Endothelial cell (in vitro differentiated cells): ENCODE results near the gene PDE1C. TPM values are rescaled to one million over a fixed set of nuclear protein-coding genes. Genes with fewer than 3 reads are reported as not detected.

Source experiments
- DNase-seq: peaks from one replicate; pipeline ENCODE4 v3.0.0; 2021; ENCODE audit warnings: low spot score
- H3K27ac Mint-ChIP-seq: one replicate; pipeline ENCODE4 v1.8.0; 2021; ENCODE audit warnings: mixed read lengths, inconsistent platforms; ENCODE audit not compliant: unreplicated experiment
- H3K27me3 Mint-ChIP-seq: one replicate; pipeline ENCODE4 v1.8.0; 2021; ENCODE audit warnings: mild to moderate bottlenecking, moderate library complexity, mixed read lengths, inconsistent platforms; ENCODE audit not compliant: unreplicated experiment
- H3K36me3 Mint-ChIP-seq: one replicate; pipeline ENCODE4 v1.8.0; 2021; ENCODE audit warnings: mild to moderate bottlenecking, low read depth, mixed read lengths, inconsistent platforms; ENCODE audit not compliant: unreplicated experiment
- H3K4me1 Mint-ChIP-seq: one replicate; pipeline ENCODE4 v1.8.0; 2021; ENCODE audit warnings: mild to moderate bottlenecking, mixed read lengths, inconsistent platforms; ENCODE audit not compliant: unreplicated experiment
- H3K4me3 Mint-ChIP-seq: one replicate; pipeline ENCODE4 v1.8.0; 2021; ENCODE audit warnings: mild to moderate bottlenecking, mixed read lengths, inconsistent platforms; ENCODE audit not compliant: unreplicated experiment
- H3K9me3 Mint-ChIP-seq: one replicate; pipeline ENCODE4 v1.8.0; 2021; ENCODE audit warnings: mixed read lengths, inconsistent platforms; ENCODE audit not compliant: unreplicated experiment
- CTCF ChIP-seq: fragments of 200-600 bp; sonication (generic); IDR thresholded peaks from one replicate; pipeline ENCODE4 v1.5.0; 2021; ENCODE audit warnings: antibody characterized with exemption; ENCODE audit not compliant: unreplicated experiment
- total RNA-seq: library from RNA; stranded (reverse); fragmentation: NEBNext Ultra II Directional; extraction: Animal tissue kit (Norgen Biotek cat#: 25700); gene quantifications from one replicate; pipeline ENCODE4 v1.2.1, GENCODE V29; 2021; ENCODE audit not compliant: unreplicated experiment

PDE1C gene
- total RNA-seq, 1 donor from 2014 or later: 2.9 TPM

GRCh38 chr7:31962246-31962645 is 108.0 kb downstream of the PDE1C start:
- H3K9me3 Mint-ChIP-seq: no peaks in the 10 kb centered on the region
- no peaks in the 10 kb centered on the region for H3K27me3 Mint-ChIP-seq
- TF ChIP-seq CTCF: no peak
- H3K4me3 Mint-ChIP-seq: no peak overlapping the region
- H3K36me3 Mint-ChIP-seq: peaks cover 12% of the 10 kb centered on the region
- no peak overlapping the region for H3K27ac Mint-ChIP-seq
- no peak for DNase-seq
- H3K4me1 Mint-ChIP-seq: no peaks in the 10 kb centered on the region

- H3K9me3 Mint-ChIP-seq: no peaks in the 10 kb centered on the region
- H3K27me3 Mint-ChIP-seq: peaks cover 2% of the 10 kb centered on the region
- no peaks in the 10 kb centered on the region for H3K36me3 Mint-ChIP-seq
- H3K4me1 Mint-ChIP-seq: no peaks in the 10 kb centered on the region
- TF ChIP-seq CTCF: no peak
- no peak overlapping the region for H3K4me3 Mint-ChIP-seq
- no peak overlapping the region for H3K27ac Mint-ChIP-seq
- DNase-seq: no peak
These were observed 112.0 kb downstream of the PDE1C start for GRCh38 chr7:31958226-31958625.

- H3K36me3 Mint-ChIP-seq: no peaks in the 10 kb centered on the region
- peaks cover 2% of the 10 kb centered on the region for H3K27me3 Mint-ChIP-seq
- H3K9me3 Mint-ChIP-seq: no peaks in the 10 kb centered on the region
- no peak for DNase-seq
- H3K4me3 Mint-ChIP-seq: no peak overlapping the region
- TF ChIP-seq CTCF: no peak
- H3K4me1 Mint-ChIP-seq: no peaks in the 10 kb centered on the region
- H3K27ac Mint-ChIP-seq: no peak overlapping the region
These were observed 112.5 kb downstream of the PDE1C start for GRCh38 chr7:31957756-31958155.

- Mint-ChIP-seq H3K36me3 (no peaks in the 10 kb centered on the region), H3K4me1 (no peaks in the 10 kb centered on the region), H3K27ac (no peak overlapping the region), H3K9me3 (no peaks in the 10 kb centered on the region), H3K4me3 (no peak overlapping the region), H3K27me3 (peaks cover 2% of the 10 kb centered on the region)
- TF ChIP-seq CTCF: no peak
- no peak for DNase-seq
These were observed 113.0 kb downstream of the PDE1C start for GRCh38 chr7:31957090-31957720.

GRCh38 chr7:31955641-31956040 is 114.6 kb downstream of the PDE1C start:
- Mint-ChIP-seq H3K4me3 (no peak overlapping the region), H3K9me3 (no peaks in the 10 kb centered on the region), H3K27me3 (peaks cover 2% of the 10 kb centered on the region), H3K4me1 (no peaks in the 10 kb centered on the region), H3K27ac (no peak overlapping the region), H3K36me3 (no peaks in the 10 kb centered on the region)
- DNase-seq: no peak
- no peak for TF ChIP-seq CTCF
